ENCODE results near the gene RALGAPA1.
A peak's percentile ranks its signal among the peaks of the same experiment; 100 is the strongest.
"Not testable (repeated sequence)": the region's sequence is repeated elsewhere in the genome, so short reads cannot be mapped to it uniquely, and the experiment has no call there.

RALGAPA1 gene

GRCh38 chr14:35696119-35696518, 113.0 kb downstream of the RALGAPA1 start:
- no peak for DNase-seq

- no peak for DNase-seq
Observed at GRCh38 chr14:35695647-35696046, 113.4 kb downstream of the RALGAPA1 start.

- DNase-seq: no peak
Observed at GRCh38 chr14:35695072-35695471, 114.0 kb downstream of the RALGAPA1 start.

GRCh38 chr14:35689000-35689460, 120.1 kb downstream of the RALGAPA1 start:
- DNase-seq: no peak

GRCh38 chr14:35688126-35688826, 120.8 kb downstream of the RALGAPA1 start:
- DNase-seq: no peak

GRCh38 chr14:35687335-35687939, 121.7 kb downstream of the RALGAPA1 start:
- peak; percentile 31 for DNase-seq

GRCh38 chr14:35683688-35684087, 125.4 kb downstream of the RALGAPA1 start:
- DNase-seq: not testable (repeated sequence)

- no peak for DNase-seq
Observed at GRCh38 chr14:35682802-35683201, 126.3 kb downstream of the RALGAPA1 start.

GRCh38 chr14:35678403-35679028, 130.6 kb downstream of the RALGAPA1 start:
- no peak for DNase-seq

GRCh38 chr14:35669782-35670181, 139.3 kb downstream of the RALGAPA1 start:
- no peak for DNase-seq

- no peak for DNase-seq
Observed at GRCh38 chr14:35666429-35667043, 142.6 kb downstream of the RALGAPA1 start.

GRCh38 chr14:35661875-35662274, 147.2 kb downstream of the RALGAPA1 start:
- DNase-seq: no peak

- DNase-seq: no peak
Observed at GRCh38 chr14:35653045-35653444, 156.1 kb downstream of the RALGAPA1 start.

- no peak for DNase-seq
Observed at GRCh38 chr14:35643513-35643912, 165.6 kb downstream of the RALGAPA1 start.

- DNase-seq: no peak
Observed at GRCh38 chr14:35637851-35638250, 171.2 kb downstream of the RALGAPA1 start.

GRCh38 chr14:35637269-35637668, 171.8 kb downstream of the RALGAPA1 start:
- DNase-seq: no peak

GRCh38 chr14:35632676-35633075, 176.4 kb downstream of the RALGAPA1 start:
- no peak for DNase-seq

- no peak for DNase-seq
Observed at GRCh38 chr14:35632271-35632670, 176.8 kb downstream of the RALGAPA1 start.

- no peak for DNase-seq
Observed at GRCh38 chr14:35631071-35631805, 177.9 kb downstream of the RALGAPA1 start.

GRCh38 chr14:35628989-35629388, 180.1 kb downstream of the RALGAPA1 start:
- DNase-seq: no peak

- not testable (repeated sequence) for DNase-seq
Observed at GRCh38 chr14:35626947-35627346, 182.1 kb downstream of the RALGAPA1 start.

- not testable (repeated sequence) for DNase-seq
Observed at GRCh38 chr14:35621996-35622395, 187.1 kb downstream of the RALGAPA1 start.

- not testable (repeated sequence) for DNase-seq
Observed at GRCh38 chr14:35619998-35620397, 189.1 kb downstream of the RALGAPA1 start.
